HG03280 (cell line): ENCODE results near the gene KLRC4.
"Not testable (repeated sequence)": the region's sequence is repeated elsewhere in the genome, so short reads cannot be mapped to it uniquely, and the experiment has no call there.

Experiments used
- ATAC-seq: cut with Tn5 transposase; IDR thresholded peaks from one replicate; pipeline ENCODE4 v1.9.1; 2021; ENCODE audit warnings: mild to moderate bottlenecking, moderate library complexity; ENCODE audit not compliant: unreplicated experiment

Gene KLRC4, protein sequence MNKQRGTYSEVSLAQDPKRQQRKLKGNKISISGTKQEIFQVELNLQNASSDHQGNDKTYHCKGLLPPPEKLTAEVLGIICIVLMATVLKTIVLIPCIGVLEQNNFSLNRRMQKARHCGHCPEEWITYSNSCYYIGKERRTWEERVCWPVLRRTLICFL

DNA sequence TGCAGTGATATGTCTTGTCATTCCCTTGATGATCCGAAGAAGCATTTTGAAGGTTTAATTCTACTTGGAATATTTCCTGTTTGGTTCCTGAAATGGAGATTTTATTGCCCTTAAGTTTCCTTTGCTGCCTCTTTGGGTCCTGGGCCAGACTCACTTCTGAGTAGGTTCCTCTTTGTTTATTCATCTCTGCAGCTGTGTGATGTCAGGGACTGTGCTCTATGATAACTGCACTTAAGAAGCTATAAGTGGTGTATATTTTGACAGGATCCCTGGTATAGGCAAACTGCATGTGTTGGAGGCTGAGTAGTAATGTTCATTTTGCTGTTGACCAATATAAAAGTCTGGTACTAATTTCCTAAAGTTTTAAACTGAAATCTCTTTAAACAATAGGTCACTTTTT lies at the start of gene KLRC4:
Gene KLRC4 (minus strand): TSS at position 366 of the 400 bp plus-strand sequence. CDS start 182 bp downstream, at position 184.
- no peak for ATAC-seq

DNA sequence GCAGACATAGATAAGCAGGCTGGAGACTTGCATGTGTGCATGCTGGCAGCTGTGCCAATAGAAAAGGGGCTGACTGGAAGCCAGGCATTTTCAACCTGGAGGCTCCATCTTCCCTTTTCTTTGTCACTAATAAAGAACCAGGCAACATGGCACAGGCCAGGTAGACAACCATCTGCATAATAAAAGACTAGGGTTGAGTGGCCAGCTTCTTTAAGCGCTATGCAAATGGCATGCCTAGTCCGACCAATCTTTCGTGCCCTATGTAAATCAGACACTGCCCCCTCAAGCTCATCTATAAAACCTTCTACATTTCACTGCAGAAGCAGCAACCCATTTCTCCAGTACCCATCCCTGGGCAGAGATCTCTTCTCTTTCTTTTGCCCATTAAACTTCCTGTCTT lies 48.2 kb upstream of the KLRC4 start:
- no peak for ATAC-seq

DNA sequence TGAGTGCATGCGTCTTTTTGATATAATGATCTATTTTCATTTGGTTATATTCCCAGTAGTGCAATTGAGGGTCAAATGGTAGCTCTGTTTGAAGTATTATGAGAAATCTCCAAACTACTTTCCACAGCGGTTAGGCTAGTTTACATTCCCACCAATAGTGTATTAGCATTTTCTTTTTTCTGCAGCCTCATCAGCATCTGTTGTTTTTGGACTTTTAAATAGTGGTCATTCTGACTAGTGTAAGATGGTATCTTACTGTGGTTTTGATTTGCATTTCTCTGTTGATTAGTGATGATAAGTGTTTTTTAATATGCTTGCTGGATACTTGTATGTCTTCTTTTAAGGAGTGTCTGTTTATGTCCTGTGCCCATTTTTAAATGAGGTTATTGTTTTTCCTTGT lies 47.3 kb upstream of the KLRC4 start:
- ATAC-seq: no peak

DNA sequence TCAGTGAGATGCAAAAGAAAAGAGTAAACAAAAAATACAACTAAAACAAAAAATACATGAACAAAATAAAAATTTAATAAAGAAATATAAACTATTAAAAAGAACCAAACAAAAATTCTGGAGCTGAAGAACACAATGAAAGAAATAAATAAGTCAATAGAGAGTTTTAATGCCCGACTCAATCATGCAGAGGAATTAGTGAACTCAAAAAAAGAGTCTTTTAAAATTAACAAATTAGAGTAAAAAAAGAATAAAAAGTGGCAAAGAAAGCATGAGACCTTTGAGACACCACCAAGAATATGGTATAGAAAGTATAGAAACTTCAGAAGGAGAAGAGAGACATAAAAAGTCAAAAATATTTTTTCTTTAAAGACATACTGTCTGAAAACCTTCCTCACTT lies 46.2 kb upstream of the KLRC4 start:
- no peak for ATAC-seq

DNA sequence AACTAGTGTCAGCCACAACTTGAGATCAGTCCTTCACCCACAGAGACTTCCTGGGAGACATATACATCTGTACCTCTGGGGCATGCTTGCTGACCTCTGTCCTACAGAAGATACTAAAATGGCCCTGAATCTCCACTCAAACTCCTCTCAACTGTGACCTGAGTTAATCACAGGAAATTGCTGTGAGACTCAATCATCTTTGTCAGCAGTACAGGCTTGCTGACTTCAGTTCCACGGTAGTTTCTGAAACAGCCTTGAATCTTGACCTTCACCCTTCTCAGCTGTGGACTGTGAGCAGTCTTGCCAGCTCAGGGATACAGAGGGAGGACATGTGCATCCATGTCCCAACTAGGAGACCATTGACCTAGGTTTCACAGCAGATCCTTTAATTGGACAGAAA lies 45.0 kb upstream of the KLRC4 start:
- ATAC-seq: no peak

DNA sequence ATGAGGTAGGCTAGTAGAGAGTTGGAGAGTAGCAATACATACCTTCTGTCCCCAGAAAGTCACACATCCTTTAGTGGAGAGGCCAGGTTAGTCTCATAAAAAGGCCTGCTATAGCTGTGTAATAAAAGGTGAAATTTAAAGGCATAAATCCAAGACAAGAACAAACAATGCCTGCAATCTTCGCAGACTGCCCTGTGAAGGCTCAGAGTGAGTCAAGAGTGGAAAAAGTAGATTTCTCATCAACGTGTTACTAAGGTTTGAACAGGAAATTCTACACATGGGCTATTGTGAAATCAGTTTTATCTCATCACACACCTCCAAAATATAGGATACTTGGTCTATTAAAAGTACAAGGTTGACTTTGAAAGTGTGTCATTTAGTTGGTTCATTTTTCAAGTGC lies 43.6 kb upstream of the KLRC4 start, which contains the start of gene KLRC1:
Gene KLRC1 (minus strand): TSS at position 222 of the 400 bp plus-strand sequence. CDS start 2,221 bp downstream, outside the sequence.
- no peak for ATAC-seq

DNA sequence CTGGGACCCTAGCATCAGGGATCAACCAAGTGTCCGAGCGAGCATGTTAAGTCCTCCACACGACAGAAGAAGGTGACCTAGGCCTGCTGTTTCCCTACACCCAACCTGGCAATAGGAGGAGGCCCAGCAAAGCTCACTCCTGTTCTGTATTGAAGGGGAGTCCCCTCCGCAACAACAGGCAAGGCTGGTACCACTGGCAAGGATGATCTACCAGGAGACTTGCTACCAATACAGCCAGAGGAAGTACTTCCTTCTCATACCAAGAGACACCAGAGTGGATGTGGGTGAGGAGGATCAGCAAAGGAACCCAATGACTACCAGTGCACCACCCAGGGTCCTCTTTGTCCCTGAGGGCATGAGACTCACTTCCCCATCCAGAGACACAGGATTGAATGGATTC lies 38.7 kb upstream of the KLRC4 start:
- ATAC-seq: no peak

DNA sequence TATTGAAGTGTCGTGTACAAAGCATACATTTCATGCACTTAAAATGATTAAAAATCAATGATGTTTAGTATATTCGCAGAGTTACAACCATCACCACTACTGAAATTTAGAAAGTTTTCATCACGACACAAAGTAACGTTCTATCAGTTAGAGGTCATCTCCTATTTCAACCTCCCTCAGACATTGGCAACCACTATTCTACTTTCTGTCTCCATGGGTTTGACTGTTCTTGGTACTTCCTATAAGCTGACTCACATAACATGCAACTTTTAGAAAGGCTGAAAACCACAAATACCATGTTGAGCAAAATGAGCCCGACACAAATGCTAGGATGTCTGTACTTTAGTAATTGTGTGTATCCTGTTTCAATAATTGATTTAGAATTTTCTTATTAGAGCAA lies 36.5 kb upstream of the KLRC4 start:
- ATAC-seq: not testable (repeated sequence)

DNA sequence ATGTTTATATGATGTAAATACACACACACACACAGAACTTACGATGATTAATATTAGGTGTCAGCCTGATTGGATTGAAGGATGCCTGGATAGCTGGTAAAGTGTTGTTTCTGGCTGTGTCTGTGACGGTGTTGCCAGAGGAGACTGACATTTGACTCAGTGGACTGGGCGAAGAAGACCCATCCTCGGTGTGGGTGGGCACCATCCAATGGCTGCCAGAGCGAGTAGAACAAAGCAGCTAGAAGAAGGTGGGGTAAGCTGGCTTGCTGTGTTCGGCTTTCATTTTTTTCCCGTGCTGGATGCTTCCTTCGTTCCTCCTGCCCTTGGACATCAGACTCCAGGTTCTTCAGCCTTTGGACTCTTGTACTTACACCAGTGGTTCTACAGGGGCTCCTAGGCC lies 31.6 kb upstream of the KLRC4 start:
- ATAC-seq: not testable (repeated sequence)

DNA sequence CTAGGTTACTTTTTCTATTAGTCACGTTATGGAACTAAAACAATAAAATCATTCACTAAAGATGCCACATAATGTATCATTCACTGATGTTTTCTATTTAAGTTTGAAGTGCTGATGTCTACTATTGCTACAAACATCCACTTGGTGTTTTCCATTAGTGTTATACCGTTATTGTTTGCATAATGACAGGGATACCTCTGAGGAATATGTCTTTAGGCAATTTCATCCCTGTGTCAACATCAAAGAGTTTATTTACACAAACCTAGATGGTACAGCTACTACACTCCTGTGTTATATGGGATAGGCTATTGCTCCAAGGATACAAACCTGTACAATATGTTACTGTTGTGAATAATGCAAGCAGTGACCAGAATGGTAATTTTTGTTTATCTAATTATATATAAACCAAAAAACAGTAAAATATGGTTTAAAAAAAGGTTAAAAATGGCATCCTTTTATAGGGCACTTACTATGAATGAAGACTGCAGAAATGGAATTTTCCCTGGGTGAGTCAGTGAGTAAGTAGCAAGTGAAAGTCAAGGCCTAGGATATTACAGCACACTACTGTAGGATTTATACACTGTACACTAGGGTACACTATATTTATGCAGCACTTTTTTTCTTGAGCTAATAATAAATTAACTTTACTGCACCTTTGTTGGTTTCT lies 30.2 kb upstream of the KLRC4 start:
- not testable (repeated sequence) for ATAC-seq

DNA sequence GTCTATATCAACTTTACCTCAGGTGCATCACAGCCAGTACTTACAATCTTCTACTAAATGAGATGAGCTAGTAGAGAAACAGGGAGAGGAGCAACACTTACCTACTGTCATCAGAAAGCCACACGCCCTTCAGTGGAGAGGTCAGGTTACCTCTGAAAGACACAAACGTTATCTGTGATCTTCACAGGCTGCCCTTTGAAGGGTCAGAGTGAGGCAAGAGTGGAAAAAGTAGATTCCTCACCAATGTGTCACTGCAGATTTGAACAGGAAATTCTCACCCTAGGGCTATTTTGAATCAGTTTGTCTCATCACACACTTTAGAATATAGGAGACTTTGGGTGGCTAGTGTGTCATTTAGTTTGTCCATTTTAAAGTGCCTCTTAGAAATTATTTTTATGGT lies 28.0 kb upstream of the KLRC4 start:
- ATAC-seq: not testable (repeated sequence)

DNA sequence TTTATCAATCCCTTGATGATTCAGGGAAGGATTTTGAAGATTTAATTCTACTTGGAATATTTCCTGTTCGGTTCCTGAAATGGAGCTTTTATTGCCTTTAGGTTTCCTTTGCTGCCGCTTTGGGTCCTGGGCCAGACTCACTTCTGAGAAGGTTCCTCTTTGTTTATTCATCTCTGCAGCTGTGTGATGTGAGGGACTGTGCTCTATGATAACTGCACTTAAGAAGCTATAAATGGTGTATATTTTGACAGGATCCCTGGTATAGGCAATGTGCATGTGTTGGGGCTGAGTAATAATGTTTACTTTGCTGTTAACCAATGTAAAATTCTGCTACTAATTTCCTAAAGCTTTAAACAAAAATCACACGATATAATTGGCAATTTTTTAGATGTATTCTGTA lies 26.3 kb upstream of the KLRC4 start, which contains the start of gene KLRC2:
Gene KLRC2 (minus strand): TSS at position 195 of the 400 bp plus-strand sequence. CDS start 24 bp downstream, at position 171.
- not testable (repeated sequence) for ATAC-seq

DNA sequence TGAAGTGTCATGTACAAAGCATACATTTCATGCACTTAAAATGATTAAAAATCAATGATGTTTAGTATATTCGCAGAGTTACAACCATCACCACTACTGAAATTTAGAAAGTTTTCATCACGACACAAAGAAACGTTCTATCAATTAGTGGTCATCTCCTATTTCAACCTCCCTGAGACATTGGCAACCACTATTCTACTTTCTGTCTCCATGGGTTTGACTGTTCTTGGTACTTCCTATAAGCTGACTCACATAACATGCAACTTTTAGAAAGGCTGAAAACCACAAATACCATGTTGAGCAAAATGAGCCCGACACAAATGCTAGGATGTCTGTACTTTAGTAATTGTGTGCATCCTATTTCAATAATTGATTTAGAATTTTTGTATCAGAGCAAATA lies 21.1 kb upstream of the KLRC4 start:
- ATAC-seq: not testable (repeated sequence)

DNA sequence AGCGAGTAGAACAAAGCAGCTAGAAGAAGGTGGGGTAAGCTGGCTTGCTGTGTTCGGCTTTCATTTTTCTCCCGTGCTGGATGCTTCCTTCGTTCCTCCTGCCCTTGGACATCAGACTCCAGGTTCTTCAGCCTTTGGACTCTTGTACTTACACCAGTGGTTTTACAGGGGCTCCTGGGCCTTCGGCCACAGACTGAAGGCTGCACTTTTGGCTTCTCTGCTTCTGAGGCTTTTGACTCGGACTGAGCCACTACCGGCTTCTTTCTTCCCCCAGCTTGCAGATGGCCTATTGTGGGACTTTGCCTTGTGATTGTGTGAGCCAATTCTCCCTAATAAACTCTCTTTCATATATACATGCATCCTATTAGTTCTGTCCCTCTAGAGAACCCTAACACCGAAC lies 16.4 kb upstream of the KLRC4 start:
- ATAC-seq: not testable (repeated sequence)

DNA sequence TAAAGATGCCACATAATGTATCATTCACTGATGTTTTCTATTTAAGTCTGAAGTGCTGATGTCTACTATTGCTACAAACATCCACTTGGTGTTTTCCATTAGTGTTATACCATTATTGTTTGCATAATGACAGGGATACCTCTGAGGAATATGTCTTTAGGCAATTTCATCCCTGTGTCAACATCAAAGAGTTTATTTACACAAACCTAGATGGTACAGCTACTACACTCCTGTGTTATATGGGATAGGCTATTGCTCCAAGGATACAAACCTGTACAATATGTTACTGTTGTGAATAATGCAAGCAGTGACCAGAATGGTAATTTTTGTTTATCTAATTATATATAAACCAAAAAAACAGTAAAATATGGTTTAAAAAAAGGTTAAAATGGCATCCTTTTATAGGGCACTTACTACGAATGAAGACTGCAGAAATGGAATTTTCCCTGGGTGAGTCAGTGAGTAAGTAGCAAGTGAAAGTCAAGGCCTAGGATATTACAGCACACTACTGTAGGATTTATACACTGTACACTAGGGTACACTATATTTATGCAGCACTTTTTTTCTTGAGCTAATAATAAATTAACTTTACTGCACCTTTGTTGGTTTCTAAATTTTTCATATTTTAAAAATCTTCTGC lies 14.8 kb upstream of the KLRC4 start:
- not testable (repeated sequence) for ATAC-seq

DNA sequence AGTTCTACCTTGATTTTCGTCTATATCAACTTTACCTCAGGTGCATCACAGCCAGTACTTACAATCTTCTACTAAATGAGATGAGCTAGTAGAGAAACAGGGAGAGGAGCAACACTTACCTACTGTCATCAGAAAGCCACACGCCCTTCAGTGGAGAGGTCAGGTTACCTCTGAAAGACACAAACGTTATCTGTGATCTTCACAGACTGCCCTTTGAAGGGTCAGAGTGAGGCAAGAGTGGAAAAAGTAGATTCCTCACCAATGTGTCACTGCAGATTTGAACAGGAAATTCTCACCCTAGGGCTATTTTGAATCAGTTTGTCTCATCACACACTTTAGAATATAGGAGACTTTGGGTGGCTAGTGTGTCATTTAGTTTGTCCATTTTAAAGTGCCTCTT lies 12.6 kb upstream of the KLRC4 start:
- ATAC-seq: not testable (repeated sequence)

DNA sequence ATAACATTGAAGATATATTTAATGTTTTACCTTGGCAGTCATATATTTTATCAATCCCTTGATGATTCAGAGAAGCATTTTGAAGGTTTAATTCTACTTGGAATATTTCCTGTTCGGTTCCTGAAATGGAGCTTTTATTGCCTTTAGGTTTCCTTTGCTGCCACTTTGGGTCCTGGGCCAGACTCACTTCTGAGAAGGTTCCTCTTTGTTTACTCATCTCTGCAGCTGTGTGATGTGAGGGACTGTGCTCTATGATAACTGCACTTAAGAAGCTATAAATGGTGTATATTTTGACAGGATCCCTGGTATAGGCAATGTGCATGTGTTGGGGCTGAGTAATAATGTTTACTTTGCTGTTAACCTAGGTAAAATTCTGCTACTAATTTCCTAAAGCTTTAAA lies 10.8 kb upstream of the KLRC4 start, which contains the start of gene KLRC3:
Gene KLRC3 (minus strand): TSS at position 262 of the 400 bp plus-strand sequence. CDS start 45 bp downstream, at position 217.
- not testable (repeated sequence) for ATAC-seq

DNA sequence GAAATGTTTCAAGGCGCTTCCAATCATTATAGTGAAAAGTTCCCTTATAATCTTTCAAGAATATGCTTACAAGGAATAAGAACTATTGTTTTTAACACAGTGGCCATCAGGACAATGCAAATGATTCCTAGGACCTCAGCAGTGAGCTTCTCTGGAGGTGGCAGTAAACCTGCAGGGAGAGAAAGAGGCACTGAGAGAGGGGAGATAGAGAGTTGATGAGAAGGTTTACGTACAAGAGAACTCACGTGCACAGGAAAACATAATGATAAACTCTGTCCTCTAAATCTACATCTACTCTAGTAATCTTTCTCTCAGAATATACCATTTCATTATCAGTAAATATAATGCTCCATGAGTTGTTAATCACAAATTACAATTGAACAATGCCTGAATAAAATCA lies 715 bp downstream of the KLRC4 start:
- ATAC-seq: no peak

DNA sequence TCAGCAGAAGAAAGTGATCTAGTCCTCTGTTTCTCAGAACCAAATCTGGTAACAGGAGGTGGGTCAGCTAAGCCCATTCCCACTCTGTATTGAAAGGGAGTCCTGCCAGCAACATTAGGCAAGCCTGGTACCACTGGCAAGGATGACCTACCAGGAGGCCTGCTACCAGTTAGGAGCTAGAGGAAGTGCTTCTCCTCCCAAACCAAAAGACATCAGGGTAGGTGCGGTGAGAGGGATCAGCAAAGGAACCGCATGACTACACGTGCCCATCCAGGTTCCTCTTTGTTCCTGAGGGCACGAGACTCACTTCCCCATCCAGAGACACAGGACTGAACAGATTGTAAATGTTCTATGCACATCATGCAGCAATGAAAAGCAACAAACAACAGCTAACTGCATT lies 2.8 kb downstream of the KLRC4 start:
- ATAC-seq: no peak

DNA sequence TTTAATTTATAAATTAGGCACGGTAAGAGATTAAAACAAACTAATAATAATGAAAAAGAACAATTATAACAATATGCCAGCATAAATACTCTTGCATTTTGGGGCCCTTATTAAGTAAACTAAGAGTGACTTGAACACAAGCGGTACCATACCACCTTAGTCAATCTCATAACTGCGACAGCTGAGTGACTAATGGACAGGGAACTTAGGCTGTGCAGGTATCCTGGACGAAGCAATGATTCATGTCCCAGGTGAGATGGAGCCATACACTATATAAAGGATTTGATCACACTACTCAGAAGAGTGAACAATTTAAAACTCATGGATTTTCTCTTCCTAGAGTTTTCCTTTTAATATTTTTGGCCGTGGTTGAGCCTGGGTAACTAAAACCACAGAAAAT lies 4.3 kb downstream of the KLRC4 start:
- no peak for ATAC-seq

DNA sequence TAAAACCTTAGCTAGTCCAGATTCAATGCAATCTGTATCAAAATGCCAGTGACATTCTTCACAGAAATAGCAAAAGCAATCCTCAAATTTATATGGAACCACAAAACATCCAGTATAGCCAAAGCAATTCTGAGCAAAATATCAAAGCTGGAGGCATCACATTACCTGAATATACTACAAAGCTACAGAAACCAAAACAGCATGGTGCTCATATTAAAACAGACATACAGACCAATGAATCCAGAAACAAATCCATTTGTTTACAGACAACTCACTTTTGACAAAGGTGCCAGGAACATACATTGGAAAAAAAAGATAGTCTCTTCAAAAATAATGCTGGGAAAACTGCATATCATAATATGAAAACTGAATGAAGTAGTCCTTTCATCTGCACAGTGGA lies 4.8 kb downstream of the KLRC4 start:
- no peak for ATAC-seq

DNA sequence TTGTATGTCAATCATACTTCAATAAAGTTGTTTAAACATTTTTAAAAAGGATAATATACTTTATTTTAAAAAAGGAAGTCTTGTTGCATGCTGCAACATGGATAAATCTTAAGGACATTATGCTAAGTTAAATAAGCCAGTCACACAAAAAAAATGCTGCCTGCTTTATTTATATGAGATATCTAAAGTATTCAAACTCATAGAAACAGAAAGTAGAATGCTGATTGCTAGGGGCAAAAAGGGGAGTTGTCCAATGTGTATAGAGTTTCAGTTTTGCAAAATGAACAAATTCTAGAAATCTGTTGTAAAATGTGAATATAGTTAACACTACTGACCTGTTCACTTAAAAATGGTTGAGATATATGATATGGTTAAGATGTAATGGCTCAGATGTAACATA lies 8.7 kb downstream of the KLRC4 start:
- ATAC-seq: no peak
